SKM-1 treated with dmso at 0.1 percent for 144 hours (cell line): Measurements from ENCODE around the gene ZNF3.
"Not testable (repeated sequence)": the region's sequence is repeated elsewhere in the genome, so short reads cannot be mapped to it uniquely, and the experiment has no call there.

Experiments
- DNase-seq: peaks from one replicate; lab custom pipeline; 2025; ENCODE audit not compliant: unreplicated experiment; lab: John Stamatoyannopoulos, UW

ZNF3 gene

DNA sequence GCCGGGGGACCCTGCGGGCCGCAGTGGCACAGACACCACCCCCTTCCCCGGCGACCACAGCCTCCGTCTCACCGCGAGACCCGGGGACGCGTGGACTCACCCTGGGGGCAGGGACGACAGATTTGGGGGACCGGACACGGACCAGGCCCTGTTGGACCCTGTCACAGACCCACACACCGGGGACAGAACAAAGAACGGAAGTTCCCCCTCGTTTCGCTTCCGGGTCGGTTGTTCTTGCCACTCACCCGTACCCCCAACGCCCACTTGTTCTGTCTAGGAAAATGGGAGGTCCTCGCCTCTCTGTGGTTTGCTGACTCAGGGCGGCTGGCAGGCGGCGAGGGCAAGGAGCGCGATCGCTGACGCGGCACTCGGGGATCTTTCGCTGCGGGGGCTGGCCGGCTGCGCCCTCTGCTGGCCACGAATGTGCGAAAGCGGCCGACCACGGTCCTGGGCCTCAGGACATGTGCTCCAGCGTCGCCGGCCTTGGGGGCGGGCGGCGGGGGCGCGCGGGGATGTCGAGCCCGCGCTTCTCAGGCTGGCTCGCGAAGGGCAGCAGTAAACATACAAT lies at the start of gene ZNF3:
Gene ZNF3, minus strand, starts transcription at position 189 of the 568 bp plus-strand sequence. CDS start 4,366 bp downstream, outside the sequence.
- DNase-seq, result peak; percentile 97

DNA sequence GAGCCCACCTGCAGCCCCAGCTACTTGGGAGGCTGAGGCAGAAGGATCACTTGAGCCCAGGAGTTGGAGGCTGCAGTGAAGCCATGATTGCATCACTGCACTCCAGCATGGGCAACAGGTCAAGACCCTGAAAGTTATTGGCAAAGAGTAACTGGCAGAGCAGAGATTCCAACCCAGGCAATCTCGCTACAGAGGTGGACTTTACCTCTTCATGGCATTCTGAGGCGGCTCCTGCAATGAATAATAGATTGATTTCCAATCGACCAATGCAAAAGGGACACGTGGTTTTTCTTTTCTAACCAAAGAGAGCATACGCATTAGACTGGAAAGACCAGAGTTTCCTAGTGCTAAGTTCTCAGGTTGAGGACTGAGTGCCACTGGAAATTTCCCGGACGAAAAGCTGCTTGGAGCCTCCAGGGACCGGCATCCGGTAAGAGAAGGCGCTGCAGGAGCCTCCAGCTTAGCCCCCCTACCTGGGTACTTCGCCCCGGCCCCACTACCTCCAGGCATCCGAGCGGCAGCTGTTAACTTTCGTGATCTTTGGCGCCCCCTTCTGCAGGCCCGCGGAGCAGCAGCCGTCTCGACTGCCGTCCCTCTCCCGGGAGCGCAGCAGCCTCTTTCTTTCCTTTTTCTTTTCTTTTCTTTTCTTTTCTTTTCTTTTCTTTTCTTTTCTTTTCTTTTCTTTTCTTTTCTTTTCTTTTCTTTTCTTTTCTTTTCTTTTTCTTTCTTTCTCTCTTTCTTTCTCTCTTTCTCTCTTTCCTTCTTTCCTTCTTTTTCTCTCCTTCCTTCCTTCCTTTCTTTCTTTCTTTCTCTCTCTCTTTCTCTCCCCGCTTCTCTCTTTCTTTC lies 49.3 kb upstream of the ZNF3 start:
- DNase-seq, result peak; percentile 70

GRCh38 chr7:100130220-100130607 lies 48.7 kb upstream of the ZNF3 start:
- not testable (repeated sequence) for DNase-seq

- no peak for DNase-seq
Measured at GRCh38 chr7:100128637-100128963, 47.1 kb upstream of the ZNF3 start.

DNA sequence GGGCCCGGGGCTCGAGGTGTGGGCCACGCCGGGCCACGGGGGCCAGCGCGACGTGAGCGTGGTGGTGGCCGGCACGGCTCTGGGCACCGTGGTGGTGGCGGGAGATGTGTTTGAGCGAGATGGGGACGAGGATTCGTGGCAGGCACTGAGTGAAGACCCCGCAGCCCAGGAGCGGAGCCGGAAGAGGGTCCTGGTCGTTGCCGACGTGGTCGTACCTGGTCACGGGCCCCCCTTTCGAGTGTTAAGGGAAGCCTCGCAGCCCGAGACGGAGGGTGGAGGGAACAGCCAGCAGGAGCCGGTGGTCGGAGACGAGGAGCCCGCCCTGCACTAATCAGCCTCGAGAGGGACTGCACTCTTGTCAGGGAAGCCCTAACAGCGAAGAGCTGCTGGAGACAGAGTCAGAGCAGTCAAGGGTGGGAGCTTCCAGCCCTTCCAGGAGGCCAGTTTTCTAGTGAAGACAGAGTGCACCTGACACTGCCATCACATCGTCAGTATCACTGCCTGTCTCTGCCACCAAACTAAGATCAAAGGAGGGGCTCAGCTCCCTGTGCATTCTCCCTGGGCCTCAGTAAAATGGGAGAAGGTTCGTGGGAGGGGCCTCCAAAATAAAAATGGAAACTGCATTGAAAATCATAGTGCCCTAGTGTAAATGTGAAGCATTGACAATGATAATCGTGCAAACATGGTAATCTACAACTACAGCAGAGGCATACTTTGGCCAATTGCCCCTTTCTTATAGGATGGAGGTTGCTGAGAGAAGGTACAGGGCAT lies 46.5 kb upstream of the ZNF3 start:
- DNase-seq, result no peak

GRCh38 chr7:100126931-100127865 lies 45.7 kb upstream of the ZNF3 start, which contains the start of gene MBLAC1:
TSS of gene MBLAC1 (plus strand) at chr7:100126967. CDS start at chr7:100127396, 429 bp downstream.
- peak; percentile 90 for DNase-seq

- no peak for DNase-seq
Measured at GRCh38 chr7:100126239-100126930, 44.9 kb upstream of the ZNF3 start.

DNA sequence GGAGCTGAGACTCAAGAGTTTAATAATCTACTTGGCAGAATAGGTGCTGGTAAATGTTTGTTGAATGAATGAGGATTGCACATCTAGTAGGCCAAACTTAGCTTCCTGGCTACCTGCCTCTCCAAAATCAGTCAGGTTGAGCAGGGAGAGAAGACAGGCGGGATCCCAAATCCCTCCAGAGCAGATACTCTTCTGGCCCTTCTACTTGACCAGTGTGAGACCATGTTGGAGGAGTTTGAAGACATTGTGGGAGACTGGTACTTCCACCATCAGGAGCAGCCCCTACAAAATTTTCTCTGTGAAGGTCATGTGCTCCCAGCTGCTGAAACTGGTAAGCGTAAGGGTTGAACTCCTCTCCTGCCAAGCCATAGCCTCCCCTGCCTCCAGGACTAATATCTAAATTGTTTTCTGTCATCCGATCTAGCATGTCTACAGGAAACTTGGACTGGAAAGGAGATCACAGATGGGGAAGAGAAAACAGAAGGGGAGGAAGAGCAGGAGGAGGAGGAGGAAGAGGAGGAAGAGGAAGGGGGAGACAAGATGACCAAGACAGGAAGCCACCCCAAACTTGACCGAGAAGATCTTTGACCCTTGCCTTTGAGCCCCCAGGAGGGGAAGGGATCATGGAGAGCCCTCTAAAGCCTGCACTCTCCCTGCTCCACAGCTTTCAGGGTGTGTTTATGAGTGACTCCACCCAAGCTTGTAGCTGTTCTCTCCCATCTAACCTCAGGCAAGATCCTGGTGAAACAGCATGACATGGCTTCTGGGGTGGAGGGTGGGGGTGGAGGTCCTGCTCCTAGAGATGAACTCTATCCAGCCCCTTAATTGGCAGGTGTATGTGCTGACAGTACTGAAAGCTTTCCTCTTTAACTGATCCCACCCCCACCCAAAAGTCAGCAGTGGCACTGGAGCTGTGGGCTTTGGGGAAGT lies 43.0 kb upstream of the ZNF3 start:
- DNase-seq, result no peak

- DNase-seq, result no peak
Measured at GRCh38 chr7:100122568-100122967, 41.0 kb upstream of the ZNF3 start.

- DNase-seq, result no peak
Measured at GRCh38 chr7:100122067-100122466, 40.5 kb upstream of the ZNF3 start.

DNA sequence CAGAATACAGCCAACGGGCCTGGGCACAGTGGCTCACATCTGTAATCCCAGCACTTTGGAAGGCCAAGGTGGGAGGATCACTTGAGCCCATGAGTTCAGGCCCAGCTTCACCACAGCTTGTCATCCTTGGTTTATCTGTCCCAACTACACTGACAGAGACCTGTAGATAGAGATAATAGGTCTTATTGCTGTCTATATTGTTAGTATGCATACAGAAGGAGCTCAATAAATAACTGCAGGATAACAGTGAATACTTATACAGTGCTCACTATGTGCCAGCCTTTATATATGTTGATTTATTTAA lies 39.2 kb upstream of the ZNF3 start:
- DNase-seq, result no peak

DNA sequence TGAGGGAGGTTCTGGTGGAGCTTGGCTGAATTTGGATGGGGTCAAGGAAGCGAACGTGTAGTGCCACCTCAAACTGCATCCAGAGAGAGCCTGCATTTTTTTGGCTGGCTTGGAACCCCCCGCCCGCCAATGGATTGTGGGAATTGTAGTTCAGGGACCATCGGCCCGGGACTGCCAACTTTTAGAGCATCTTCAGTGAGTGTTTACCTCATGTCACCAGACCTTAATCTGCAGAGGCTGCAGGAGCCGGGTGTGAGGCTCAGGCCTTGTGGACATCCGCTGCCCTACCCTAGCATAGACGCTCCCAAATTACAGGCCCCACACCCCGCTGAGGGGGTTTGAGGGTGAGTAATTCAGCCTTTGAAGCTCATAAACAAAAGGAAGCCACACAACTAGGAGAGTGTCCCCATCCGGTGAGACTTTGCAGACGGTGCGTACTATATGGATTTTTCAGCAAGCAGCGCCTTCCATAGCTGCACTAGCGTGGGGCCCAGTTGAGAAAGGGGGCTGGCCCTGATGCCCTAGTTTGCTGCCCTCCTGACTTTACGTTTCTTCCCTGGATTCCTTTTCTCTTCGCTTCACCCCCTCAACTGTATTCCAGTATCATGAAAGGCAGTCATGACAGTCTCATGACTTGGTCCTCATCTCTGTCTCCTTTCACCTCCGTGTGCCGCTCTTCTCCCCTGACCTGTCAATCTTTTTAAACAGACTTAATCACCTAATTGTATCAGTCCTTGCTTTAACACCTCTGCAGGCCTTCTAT lies 38.6 kb upstream of the ZNF3 start:
- no peak for DNase-seq

DNA sequence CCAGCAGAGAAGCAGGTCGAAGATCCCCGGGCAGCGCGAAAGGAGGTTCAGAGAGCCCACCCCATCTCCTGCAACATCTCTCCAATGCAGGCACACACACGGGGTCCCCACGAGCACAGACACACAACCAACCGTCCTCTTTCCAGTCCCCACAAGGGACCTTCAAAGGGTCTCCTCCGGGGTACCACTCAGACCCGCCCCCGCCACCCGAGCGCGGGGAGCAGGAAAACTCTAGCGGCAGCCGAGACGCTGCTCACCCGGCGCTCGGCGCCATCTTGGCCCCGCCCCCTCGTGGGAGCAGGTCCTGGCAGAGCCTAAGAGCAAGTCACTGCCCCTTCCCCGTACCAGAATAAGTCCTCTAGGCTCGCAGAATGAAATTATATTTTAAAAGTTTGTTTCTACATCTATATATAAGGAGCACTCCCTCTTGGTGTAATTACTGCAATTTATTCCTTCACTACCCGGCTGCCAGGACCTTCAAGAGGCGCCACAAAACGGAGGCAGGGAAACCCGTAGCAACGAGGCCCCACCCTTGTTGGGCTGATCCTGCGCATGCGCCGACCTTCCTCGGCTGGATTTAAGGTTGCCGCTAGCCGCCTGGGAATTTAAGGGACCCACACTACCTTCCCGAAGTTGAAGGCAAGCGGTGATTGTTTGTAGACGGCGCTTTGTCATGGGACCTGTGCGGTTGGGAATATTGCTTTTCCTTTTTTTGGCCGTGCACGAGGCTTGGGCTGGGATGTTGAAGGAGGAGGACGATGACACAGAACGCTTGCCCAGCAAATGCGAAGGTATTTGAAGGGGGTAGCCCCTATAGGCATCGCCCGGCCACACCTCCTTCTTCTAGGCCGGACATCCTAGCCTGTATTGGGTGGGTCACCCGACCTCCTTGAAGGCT lies 37.8 kb upstream of the ZNF3 start, which contains the start of the genes CNPY4 and TAF6:
Gene CNPY4, plus strand, starts transcription at position 563 of the 898 bp plus-strand sequence. Its CDS starts 111 bp downstream, at position 674.
Gene TAF6, minus strand, starts transcription at position 287 of the 898 bp plus-strand sequence. CDS start 5,149 bp downstream, outside the sequence.
- DNase-seq, result peak; percentile 94

- DNase-seq, result peak; percentile 38
Measured at GRCh38 chr7:100118388-100119071, 37.0 kb upstream of the ZNF3 start.

GRCh38 chr7:100115026-100115425 lies 33.5 kb upstream of the ZNF3 start:
- DNase-seq, result no peak

GRCh38 chr7:100111914-100112313 lies 30.4 kb upstream of the ZNF3 start:
- no peak for DNase-seq

GRCh38 chr7:100111156-100111555 lies 29.6 kb upstream of the ZNF3 start:
- DNase-seq, result no peak
